ENCODE measurements around the gene KLB.
"Not testable (repeated sequence)": the region's sequence is repeated elsewhere in the genome, so short reads cannot be mapped to it uniquely, and the experiment has no call there.

Gene KLB

GRCh38 chr4:39451423-39452023 lies 44.8 kb downstream of the KLB start:
- Histone ChIP-seq H3K4me3 (ENCODE audit: low read length in 2 of 2) (no peak overlapping the region), H3K4me1 (ENCODE audit: control insufficient read depth, insufficient read depth, low read length) (peaks cover 9% of the 10 kb centered on the region), H3K9ac (ENCODE audit: low read length in 2 of 2) (no peak overlapping the region), H3K27ac (ENCODE audit: low read length) (no peak overlapping the region), H3K36me3 (ENCODE audit: control insufficient read depth in 2 of 2, insufficient read depth in 2 of 2, low read length in 2 of 2) (peaks cover 24 to 40% of the 10 kb centered on the region in 2 donors), H3K27me3 (ENCODE audit: control insufficient read depth in 1 of 2, insufficient read depth in 2 of 2, low read length in 2 of 2) (no peaks in the 10 kb centered on the region), H3K9me3 (ENCODE audit: control insufficient read depth in 2 of 2, low read length in 2 of 2) (no peaks in the 10 kb centered on the region)

DNA sequence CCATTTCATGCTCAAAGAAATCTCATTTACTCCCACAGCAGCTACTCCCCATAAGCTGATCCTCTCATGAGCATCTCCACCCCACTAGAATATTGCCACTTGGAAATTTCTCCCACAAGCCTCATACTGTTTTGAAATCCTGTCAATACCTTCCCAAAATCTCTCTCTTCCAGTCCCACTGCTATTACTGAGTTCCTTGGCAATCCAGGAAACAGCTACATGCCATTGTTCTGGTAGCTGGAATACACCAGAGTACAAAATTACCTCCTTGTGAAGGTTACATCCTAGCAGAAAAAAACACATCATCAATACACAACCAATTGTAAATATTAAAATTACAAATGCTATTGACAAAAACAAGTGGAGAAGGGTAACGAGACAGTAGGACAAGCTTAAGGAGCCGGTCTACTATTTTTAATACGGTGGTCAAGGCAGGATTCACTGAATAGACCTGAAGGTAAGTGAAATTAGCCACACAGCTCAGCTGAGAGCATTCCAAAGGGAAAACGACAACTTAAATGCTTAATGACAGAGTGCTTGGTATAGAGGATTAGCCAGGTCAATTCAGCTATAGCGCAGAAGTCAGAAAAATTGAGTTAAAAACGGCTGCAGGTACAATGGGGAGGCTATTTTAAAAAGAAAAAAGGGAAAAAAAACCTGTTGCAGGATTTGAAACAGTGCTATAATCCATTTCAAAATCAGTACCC lies 45.6 kb downstream of the KLB start:
- Histone ChIP-seq H3K27ac (ENCODE audit: low read length) (no peak overlapping the region), H3K9ac (ENCODE audit: low read length in 2 of 2) (no peak overlapping the region), H3K4me3 (ENCODE audit: low read length in 2 of 2) (no peak overlapping the region), H3K4me1 (ENCODE audit: control insufficient read depth, insufficient read depth, low read length) (peaks cover 9% of the 10 kb centered on the region), H3K9me3 (ENCODE audit: control insufficient read depth in 2 of 2, low read length in 2 of 2) (no peaks in the 10 kb centered on the region), H3K36me3 (ENCODE audit: control insufficient read depth in 2 of 2, insufficient read depth in 2 of 2, low read length in 2 of 2) (peaks cover 30 to 48% of the 10 kb centered on the region in 2 donors), H3K27me3 (ENCODE audit: control insufficient read depth in 1 of 2, insufficient read depth in 2 of 2, low read length in 2 of 2) (no peaks in the 10 kb centered on the region)

- no peak overlapping the region for H3K27ac ChIP-seq (ENCODE audit: low read length)
- H3K4me1 ChIP-seq (ENCODE audit: control insufficient read depth, insufficient read depth, low read length), result peaks cover 16% of the 10 kb centered on the region
- peaks cover 30 to 52% of the 10 kb centered on the region in 2 donors for H3K36me3 ChIP-seq (ENCODE audit: control insufficient read depth in 2 of 2, insufficient read depth in 2 of 2, low read length in 2 of 2)
- no peaks in the 10 kb centered on the region for H3K9me3 ChIP-seq (ENCODE audit: control insufficient read depth in 2 of 2, low read length in 2 of 2)
- H3K27me3 ChIP-seq (ENCODE audit: control insufficient read depth in 1 of 2, insufficient read depth in 2 of 2, low read length in 2 of 2), result no peaks in the 10 kb centered on the region
- no peak overlapping the region for H3K4me3 ChIP-seq (ENCODE audit: low read length in 2 of 2)
- no peak overlapping the region for H3K9ac ChIP-seq (ENCODE audit: low read length in 2 of 2)
These were observed 46.3 kb downstream of the KLB start for GRCh38 chr4:39452860-39453587.

GRCh38 chr4:39453738-39454137 lies 47.0 kb downstream of the KLB start:
- Histone ChIP-seq H3K9me3 (ENCODE audit: control insufficient read depth in 2 of 2, low read length in 2 of 2) (no peaks in the 10 kb centered on the region), H3K27ac (ENCODE audit: low read length) (no peak overlapping the region), H3K36me3 (ENCODE audit: control insufficient read depth in 2 of 2, insufficient read depth in 2 of 2, low read length in 2 of 2) (peaks cover 30 to 52% of the 10 kb centered on the region in 2 donors), H3K4me3 (ENCODE audit: low read length in 2 of 2) (no peak overlapping the region), H3K27me3 (ENCODE audit: control insufficient read depth in 1 of 2, insufficient read depth in 2 of 2, low read length in 2 of 2) (no peaks in the 10 kb centered on the region), H3K9ac (ENCODE audit: low read length in 2 of 2) (no peak overlapping the region), H3K4me1 (ENCODE audit: control insufficient read depth, insufficient read depth, low read length) (peaks cover 17% of the 10 kb centered on the region)

- Histone ChIP-seq H3K36me3 (ENCODE audit: control insufficient read depth in 2 of 2, insufficient read depth in 2 of 2, low read length in 2 of 2) (peaks cover 30 to 52% of the 10 kb centered on the region in 2 donors), H3K27ac (ENCODE audit: low read length) (no peak overlapping the region)
These were observed 48.8 kb downstream of the KLB start for GRCh38 chr4:39455486-39455885.

GRCh38 chr4:39456946-39457763 lies 50.4 kb downstream of the KLB start:
- Histone ChIP-seq H3K36me3 (ENCODE audit: control insufficient read depth in 2 of 2, insufficient read depth in 2 of 2, low read length in 2 of 2) (peaks cover 25 to 47% of the 10 kb centered on the region in 2 donors), H3K9ac (ENCODE audit: low read length in 2 of 2) (peak overlapping the region; percentile 13 to 99), H3K4me1 (ENCODE audit: control insufficient read depth, insufficient read depth, low read length) (peaks cover 17% of the 10 kb centered on the region), H3K9me3 (ENCODE audit: control insufficient read depth in 2 of 2, low read length in 2 of 2) (no peaks in the 10 kb centered on the region), H3K4me3 (ENCODE audit: low read length in 2 of 2) (peak overlapping the region; percentile 92 to 97), H3K27me3 (ENCODE audit: control insufficient read depth in 1 of 2, insufficient read depth in 2 of 2, low read length in 2 of 2) (no peaks in the 10 kb centered on the region), H3K27ac (ENCODE audit: low read length) (peak overlapping the region; percentile 12)

More at GRCh38 chr4:39455486-39455885, 48.8 kb downstream of the KLB start:
- Histone ChIP-seq H3K9me3 (ENCODE audit: control insufficient read depth in 2 of 2, low read length in 2 of 2) (no peaks in the 10 kb centered on the region), H3K27me3 (ENCODE audit: control insufficient read depth in 1 of 2, insufficient read depth in 2 of 2, low read length in 2 of 2) (no peaks in the 10 kb centered on the region), H3K4me3 (ENCODE audit: low read length in 2 of 2) (no peak overlapping the region), H3K9ac (ENCODE audit: low read length in 2 of 2) (no peak overlapping the region), H3K4me1 (ENCODE audit: control insufficient read depth, insufficient read depth, low read length) (peaks cover 17% of the 10 kb centered on the region)

DNA sequence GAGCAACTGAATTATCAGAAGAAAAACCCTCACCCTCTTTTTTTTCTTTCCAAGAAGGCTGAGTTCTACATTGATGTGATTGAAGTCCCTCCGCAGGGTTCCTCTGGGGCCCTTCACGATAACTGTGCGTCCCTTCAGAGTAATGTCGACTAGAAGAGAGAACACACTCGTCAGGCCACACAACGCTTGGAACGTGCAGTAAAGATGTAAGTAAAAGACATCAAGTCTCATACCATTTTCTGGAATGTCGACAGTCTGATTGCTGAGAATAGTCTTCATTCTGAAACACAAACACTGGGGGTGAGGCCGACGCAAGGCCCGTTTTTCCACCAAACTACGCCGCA lies 51.4 kb downstream of the KLB start:
- not testable (repeated sequence) for H3K27me3 ChIP-seq (ENCODE audit: control insufficient read depth in 1 of 2, insufficient read depth in 2 of 2, low read length in 2 of 2); H3K9me3 ChIP-seq (ENCODE audit: control insufficient read depth in 2 of 2, low read length in 2 of 2)
- Histone ChIP-seq H3K27ac (ENCODE audit: low read length) (peak overlapping the region; percentile 98), H3K4me1 (ENCODE audit: control insufficient read depth, insufficient read depth, low read length) (peaks cover 17% of the 10 kb centered on the region), H3K9ac (ENCODE audit: low read length in 2 of 2) (peak overlapping the region; percentile 99), H3K4me3 (ENCODE audit: low read length in 2 of 2) (peak overlapping the region; percentile 92 to 97), H3K36me3 (ENCODE audit: control insufficient read depth in 2 of 2, insufficient read depth in 2 of 2, low read length in 2 of 2) (peaks cover 23 to 42% of the 10 kb centered on the region in 2 donors)

DNA sequence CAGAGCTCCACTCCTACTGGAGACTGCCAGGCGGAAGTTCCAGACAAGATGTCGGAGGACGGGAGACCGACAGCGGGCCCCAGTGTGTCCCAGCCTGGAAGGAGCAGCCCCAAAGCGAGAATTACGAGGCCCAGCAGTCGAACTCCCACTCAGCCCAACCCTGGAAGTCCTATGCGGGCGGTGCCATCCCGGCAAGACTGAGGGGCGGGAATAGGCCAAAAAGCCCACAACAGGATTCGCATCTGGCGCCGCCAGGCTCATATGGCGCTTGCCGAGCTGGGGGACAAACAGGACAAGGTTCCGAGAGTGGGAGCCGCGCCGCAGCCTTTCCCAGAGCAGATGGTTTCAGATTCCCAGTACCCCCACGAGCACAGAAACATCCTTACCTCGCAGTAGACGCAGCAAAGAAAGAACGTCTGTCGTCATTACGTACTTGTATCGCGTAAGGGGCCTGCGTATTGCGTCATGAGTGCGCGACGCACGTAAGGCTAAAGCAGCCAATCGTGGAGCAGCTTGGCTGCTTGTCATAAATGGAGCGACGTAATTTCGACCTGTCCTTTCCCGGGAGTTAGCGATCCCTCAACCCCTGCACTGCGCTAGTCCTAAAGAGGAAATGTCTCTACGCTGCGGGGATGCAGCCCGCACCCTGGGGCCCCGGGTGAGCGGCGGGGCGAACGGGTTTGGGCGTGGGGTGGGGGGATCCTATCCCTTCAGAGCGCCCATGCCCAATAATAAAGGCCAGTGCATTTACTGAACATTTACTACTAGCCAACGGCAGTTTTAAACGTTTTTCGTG lies 52.0 kb downstream of the KLB start, which contains the start of the genes LIAS and RPL9:
LIAS (plus strand) TSS at position 552 of the 796 bp plus-strand sequence; CDS start at position 614, 62 bp downstream.
RPL9 (minus strand) TSS at position 418 of the 796 bp plus-strand sequence. CDS start 483 bp downstream, outside the sequence.
- peak within 1 kb of the TSS; percentile 99 for H3K9ac ChIP-seq (ENCODE audit: low read length in 2 of 2)
- peaks cover 22 to 42% of the 10 kb centered on the region in 2 donors for H3K36me3 ChIP-seq (ENCODE audit: control insufficient read depth in 2 of 2, insufficient read depth in 2 of 2, low read length in 2 of 2)
- no peaks in the 10 kb centered on the region for H3K27me3 ChIP-seq (ENCODE audit: control insufficient read depth in 1 of 2, insufficient read depth in 2 of 2, low read length in 2 of 2)
- peak within 1 kb of the TSS; percentile 98 for H3K27ac ChIP-seq (ENCODE audit: low read length)
- H3K4me1 ChIP-seq (ENCODE audit: control insufficient read depth, insufficient read depth, low read length), result peaks cover 17% of the 10 kb centered on the region
- peak within 1 kb of the TSS; percentile 92 to 97 for H3K4me3 ChIP-seq (ENCODE audit: low read length in 2 of 2)
- H3K9me3 ChIP-seq (ENCODE audit: control insufficient read depth in 2 of 2, low read length in 2 of 2), result no peaks in the 10 kb centered on the region

- H3K9me3 ChIP-seq (ENCODE audit: control insufficient read depth in 2 of 2, low read length in 2 of 2), result no peaks in the 10 kb centered on the region
- no peaks in the 10 kb centered on the region for H3K27me3 ChIP-seq (ENCODE audit: control insufficient read depth in 1 of 2, insufficient read depth in 2 of 2, low read length in 2 of 2)
- H3K9ac ChIP-seq (ENCODE audit: low read length in 2 of 2), result no peak overlapping the region
- H3K27ac ChIP-seq (ENCODE audit: low read length), result no peak overlapping the region
- no peaks in the 10 kb centered on the region for H3K4me1 ChIP-seq (ENCODE audit: control insufficient read depth, insufficient read depth, low read length)
- H3K4me3 ChIP-seq (ENCODE audit: low read length in 2 of 2), result no peak overlapping the region
- peaks cover 6 to 10% of the 10 kb centered on the region in 2 donors for H3K36me3 ChIP-seq (ENCODE audit: control insufficient read depth in 2 of 2, insufficient read depth in 2 of 2, low read length in 2 of 2)
These were observed 58.3 kb downstream of the KLB start for GRCh38 chr4:39464886-39465501.

All from stomach smooth muscle (tissue), 2 donors.